ENCODE data around the gene LMO2. TPM values are rescaled to one million over a fixed set of nuclear protein-coding genes. Genes with fewer than 3 reads are reported as not detected.

The LMO2 gene
- total RNA-seq, 6 experiments from 2014 or later: 3.6 to 7.6 (median 4.9) TPM

DNA sequence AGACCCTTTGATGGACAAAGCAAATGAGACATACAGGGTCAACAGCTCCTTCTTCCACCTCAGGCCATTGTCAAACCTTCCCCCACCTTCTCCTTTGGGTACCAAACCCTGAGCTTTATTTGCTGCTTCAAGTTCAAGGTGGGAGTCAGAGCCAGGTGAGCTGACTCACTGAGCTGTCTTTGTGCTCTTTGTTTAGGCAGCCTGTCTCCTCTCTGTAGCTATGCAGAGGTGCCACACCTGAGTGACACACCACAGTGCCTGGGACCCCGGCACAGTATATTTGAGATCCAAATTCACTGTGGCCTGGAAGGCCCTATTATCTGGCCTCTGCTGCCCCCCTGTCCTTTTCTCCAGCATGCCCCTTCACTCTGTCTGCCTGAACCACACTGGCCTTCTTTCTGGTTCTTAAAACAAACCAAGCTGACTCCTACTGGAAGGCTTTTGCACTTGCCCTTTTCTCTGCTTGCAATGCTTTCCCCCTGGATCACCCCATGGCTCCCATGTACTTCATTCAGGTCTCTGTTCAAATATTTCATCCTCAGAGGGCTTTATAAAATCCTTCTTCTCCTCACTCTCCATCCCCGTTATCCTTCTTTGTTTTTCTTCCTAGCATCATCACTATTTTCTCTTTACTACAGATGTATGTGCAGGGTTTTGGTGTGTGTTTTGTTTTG is 16.1 kb downstream of the LMO2 start:
- TF ChIP-seq, protein P1, sequence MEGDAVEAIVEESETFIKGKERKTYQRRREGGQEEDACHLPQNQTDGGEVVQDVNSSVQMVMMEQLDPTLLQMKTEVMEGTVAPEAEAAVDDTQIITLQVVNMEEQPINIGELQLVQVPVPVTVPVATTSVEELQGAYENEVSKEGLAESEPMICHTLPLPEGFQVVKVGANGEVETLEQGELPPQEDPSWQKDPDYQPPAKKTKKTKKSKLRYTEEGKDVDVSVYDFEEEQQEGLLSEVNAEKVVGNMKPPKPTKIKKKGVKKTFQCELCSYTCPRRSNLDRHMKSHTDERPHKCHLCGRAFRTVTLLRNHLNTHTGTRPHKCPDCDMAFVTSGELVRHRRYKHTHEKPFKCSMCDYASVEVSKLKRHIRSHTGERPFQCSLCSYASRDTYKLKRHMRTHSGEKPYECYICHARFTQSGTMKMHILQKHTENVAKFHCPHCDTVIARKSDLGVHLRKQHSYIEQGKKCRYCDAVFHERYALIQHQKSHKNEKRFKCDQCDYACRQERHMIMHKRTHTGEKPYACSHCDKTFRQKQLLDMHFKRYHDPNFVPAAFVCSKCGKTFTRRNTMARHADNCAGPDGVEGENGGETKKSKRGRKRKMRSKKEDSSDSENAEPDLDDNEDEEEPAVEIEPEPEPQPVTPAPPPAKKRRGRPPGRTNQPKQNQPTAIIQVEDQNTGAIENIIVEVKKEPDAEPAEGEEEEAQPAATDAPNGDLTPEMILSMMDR (IDR thresholded peaks at IDR 0.05): no peak
- TF ChIP-seq POLR2A (IDR thresholded peaks at IDR 0.05): no peak
- DNase-seq (no peak), ATAC-seq (no peak)
- H3K27me3 ChIP-seq: no peaks in the 10 kb centered on the region
- WGBS (ENCODE audit: insufficient coverage, low coverage, low lambda C conversion rate, missing lambda C conversion rate): 60% methylated on average over 1 of the region's 2 CpGs
- H3K4me3 ChIP-seq: no peak overlapping the region
- no peaks in the 10 kb centered on the region for H3K9me3 ChIP-seq
- no peaks in the 10 kb centered on the region for H3K36me3 ChIP-seq
- intact Hi-C loops (cut with DNase I): no loop called here
- H3K27ac ChIP-seq: no peak overlapping the region
- no peaks in the 10 kb centered on the region for H3K4me1 ChIP-seq

- 61% methylated on average over 10 of the region's 12 CpGs for WGBS (ENCODE audit: insufficient coverage, low coverage, low lambda C conversion rate, missing lambda C conversion rate)
- Histone ChIP-seq H3K4me1 (peaks cover 0 to 6% (median 0%) of the 10 kb centered on the region in 4 donors), H3K9me3 (no peaks in the 10 kb centered on the region), H3K4me3 (no peak overlapping the region), H3K27me3 (no peaks in the 10 kb centered on the region), H3K27ac (no peak overlapping the region), H3K36me3 (no peaks in the 10 kb centered on the region)
- peak in 1 of 4 donors; percentile 12 for ATAC-seq
- no peak for TF ChIP-seq POLR2A (IDR thresholded peaks at IDR 0.05)
- TF ChIP-seq, protein P1 (IDR thresholded peaks at IDR 0.05): no peak
- no peak for DNase-seq
- intact Hi-C loops (cut with DNase I): no loop called here
Observed at GRCh38 chr11:33874910-33875490, 16.9 kb downstream of the LMO2 start.

DNA sequence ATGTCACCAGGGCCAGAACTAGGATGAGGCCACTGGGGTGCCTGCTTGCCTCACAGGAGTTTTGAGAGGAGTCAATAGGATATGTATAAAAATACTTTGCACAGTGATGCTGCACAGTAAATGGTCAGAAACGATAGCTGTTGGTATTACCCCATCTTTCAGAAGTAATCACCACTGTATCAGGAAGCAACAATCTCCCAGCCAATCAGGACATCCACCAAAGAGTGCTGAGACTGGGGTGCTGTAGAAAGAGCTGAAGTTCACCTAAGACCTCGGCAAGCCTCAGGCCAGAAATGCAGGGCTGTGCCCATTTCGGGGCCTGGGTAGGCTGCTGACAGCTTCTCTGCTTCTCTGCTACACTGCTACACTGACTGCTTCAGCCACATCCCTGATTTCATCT is 17.4 kb downstream of the LMO2 start:
- Histone ChIP-seq H3K9me3 (no peaks in the 10 kb centered on the region), H3K4me3 (no peak overlapping the region), H3K27me3 (no peaks in the 10 kb centered on the region), H3K27ac (no peak overlapping the region), H3K36me3 (no peaks in the 10 kb centered on the region), H3K4me1 (peaks cover 0 to 6% (median 0%) of the 10 kb centered on the region in 4 donors)
- intact Hi-C loops (cut with DNase I): no loop called here
- 37% methylated on average over 2 of the region's 3 CpGs for WGBS (ENCODE audit: insufficient coverage, low coverage, low lambda C conversion rate, missing lambda C conversion rate)
- ATAC-seq: no peak
- TF ChIP-seq, protein P1 (IDR thresholded peaks at IDR 0.05): no peak
- TF ChIP-seq POLR2A (IDR thresholded peaks at IDR 0.05): no peak
- no peak for DNase-seq

GRCh38 chr11:33869481-33870422 is 22.1 kb downstream of the LMO2 start:
- WGBS (ENCODE audit: insufficient coverage, low coverage, low lambda C conversion rate, missing lambda C conversion rate): 3% methylated on average over 18 of the region's 91 CpGs
- peak overlapping the region; percentile 16 to 82 (median 68) for H3K27ac ChIP-seq
- no peaks in the 10 kb centered on the region for H3K9me3 ChIP-seq
- TF ChIP-seq, protein P1 (IDR thresholded peaks at IDR 0.05): no peak
- TF ChIP-seq POLR2A (IDR thresholded peaks at IDR 0.05): peak; percentile 23
- peak; percentile 76 to 81 (median 80) for ATAC-seq
- H3K36me3 ChIP-seq: no peaks in the 10 kb centered on the region
- DNase-seq: peak in 2 of 3 donors; percentile 67 to 72
- peaks cover 0 to 12% (median 0%) of the 10 kb centered on the region in 4 donors for H3K4me1 ChIP-seq
- no peaks in the 10 kb centered on the region for H3K27me3 ChIP-seq
- H3K4me3 ChIP-seq: peak overlapping the region; percentile 36 to 53 (median 45)
- intact Hi-C loops (cut with DNase I): no loop called here

Data from right lobe of liver (tissue), 6 donors.